ENCODE results near the gene ATP2C2.

Gene ATP2C2

DNA sequence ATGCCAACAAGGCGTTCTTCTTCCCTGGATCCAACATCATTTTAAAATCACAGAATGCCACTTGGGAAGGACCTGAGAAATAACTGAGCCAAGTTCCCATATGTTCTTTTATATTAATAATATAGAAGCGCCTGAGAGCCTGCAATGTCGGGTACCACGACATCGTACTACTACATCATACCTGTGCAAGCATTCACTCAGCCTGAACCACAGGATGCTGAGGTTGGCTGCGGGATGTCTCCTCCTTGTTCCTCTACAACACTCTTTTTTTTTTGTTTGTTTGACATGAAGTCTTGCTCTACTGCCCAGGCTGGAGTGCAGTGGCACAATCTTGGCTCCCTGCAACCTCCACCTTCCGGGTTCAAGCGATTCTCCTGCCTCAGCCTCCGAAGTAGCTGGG lies 2.1 kb upstream of the ATP2C2 start:
- in situ Hi-C loops (cut with MboI; ENCODE audit: low sequenced_read_pairs), result no loop called here

DNA sequence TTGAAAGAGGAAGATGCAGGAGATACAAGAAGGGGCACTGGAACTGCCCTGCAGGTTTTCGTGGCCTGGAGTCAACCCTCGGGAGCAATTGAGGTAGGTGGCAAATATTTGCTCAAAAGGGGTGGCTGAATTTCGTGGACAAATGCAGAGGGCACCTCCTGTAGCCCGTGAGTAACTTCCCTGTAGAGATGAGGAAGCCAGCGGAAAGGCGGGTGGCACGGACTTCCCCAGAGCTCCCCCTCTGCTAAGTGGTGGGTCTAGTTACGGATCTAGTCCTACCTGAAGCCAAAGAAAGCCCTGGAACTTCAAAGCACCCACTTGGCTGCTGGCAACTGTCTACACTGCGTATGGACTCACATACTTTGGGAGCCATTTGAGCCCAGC lies 1.0 kb upstream of the ATP2C2 start:
- in situ Hi-C loops (cut with MboI; ENCODE audit: low sequenced_read_pairs), result no loop called here

DNA sequence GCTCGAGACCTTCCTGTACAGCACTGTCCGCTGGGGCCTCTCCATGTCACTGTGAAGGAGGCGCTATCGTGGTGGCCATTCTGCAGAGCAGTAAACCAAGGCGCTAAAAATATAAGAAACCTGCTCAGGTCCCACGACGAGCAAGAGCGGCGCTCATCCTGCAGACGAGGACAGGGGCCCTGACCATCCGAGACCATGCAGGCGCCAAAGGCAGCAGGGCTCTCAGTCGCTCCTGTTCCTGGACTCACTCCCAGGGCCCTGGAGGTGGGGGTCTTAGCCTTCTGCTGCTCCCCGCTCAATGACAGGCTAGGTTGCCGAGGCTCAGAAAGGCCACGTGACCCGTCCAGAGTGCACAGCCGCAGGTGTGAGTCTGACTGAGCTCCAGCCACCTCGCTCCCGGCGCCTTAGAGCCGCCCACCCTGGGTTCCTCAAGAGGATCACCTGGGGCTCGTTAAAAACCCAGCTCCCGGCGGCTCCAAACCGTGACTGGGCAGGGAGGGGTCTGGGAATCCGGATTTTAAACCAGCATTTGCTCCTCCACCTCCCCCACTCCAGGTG lies 509 bp upstream of the ATP2C2 start:
- in situ Hi-C loops (cut with MboI; ENCODE audit: low sequenced_read_pairs), result no loop called here

DNA sequence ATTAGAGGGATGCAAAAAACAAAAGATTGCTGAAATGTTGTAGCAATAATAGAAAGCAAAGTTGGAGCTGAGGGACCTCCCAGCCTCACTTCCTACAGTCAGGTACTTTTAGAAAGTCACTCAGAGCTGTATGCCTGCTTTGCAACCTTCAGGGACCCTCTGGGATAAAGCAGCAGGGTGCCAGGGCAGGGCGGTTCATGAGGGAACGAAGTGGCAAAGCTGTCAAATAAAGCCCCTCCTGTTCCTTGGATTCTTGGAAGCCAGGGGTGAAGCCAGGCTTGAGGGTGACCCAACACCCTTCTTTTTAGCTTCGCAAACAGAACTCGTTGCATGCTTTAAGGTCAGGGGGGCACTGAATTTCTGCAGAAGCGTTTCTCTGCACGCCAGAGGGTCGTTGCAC lies 767 bp downstream of the ATP2C2 start:
- in situ Hi-C loops (cut with MboI; ENCODE audit: low sequenced_read_pairs), result no loop called here

DNA sequence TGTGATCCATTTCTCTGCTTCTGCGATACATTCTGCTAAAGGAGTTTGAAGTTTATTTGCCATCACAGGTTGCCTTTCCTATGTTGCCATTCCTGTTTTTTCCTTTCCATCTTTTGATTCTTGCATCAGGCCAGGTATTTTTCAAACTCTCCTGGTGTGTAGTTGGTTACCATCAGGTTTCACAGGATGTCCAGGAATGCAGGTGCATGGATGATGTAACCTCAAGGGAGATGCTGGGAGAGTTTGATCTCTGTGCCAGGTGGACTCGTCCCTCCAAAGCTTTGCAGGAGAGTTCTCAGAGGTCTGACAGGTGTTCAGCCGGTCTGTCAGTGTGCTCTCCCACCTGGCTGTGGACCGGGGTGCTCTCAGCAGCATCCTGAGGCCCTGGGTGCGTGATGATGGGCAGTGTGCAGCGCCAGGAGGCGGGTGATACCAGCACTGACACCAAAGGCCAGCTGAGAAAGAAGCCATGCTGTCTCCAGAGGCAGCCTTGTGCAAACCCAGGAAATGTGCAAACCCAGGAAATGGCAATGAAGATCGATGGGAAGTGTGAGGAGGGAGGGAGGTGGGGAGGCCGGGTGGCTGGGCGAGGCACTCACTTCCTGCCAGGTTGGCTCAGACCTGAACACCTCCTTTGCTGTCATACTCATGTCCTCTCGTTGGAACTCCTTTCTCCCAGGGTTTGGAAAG lies 1.7 kb downstream of the ATP2C2 start:
- in situ Hi-C loops (cut with MboI; ENCODE audit: low sequenced_read_pairs), result no loop called here

DNA sequence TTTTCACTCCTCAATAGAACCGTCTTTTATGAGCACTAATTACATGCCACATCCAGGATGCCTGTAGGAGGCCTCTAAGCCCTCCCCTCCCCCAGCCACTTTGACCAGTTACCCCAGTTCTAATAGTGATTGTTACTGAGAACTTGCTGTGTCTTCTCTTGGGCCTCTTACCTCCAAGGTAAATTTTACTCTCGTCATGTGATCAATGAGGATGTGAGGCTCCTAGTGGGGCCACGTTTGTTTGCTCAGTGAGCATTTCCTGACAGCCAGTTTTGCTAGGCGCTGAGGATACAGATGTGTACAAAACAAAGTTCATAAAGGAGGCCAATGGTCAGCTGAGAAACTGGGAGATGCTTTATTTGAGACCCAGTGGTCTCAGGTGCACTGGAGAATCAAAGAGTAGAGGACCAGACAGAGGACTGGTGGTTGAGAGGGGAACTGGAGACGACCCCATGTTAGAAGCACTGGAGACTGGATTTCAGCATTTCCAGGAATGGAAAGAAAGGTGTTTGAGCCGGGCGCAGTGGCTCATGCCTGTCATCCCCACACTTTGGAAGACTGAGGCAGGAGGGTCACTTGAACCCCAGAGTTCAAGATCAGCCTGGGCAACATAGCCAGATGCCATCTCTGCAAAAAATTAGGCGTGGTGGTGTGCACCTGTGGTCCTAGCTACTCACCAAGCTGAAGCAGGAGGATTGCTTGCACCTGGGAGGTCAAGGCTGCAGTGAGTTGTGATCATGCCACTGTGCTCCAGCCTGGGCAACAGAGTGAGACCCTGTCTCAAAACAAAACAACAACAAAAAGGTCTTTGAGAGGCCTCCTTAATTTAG lies 2.6 kb downstream of the ATP2C2 start:
- in situ Hi-C loops (cut with MboI; ENCODE audit: low sequenced_read_pairs), result no loop called here

DNA sequence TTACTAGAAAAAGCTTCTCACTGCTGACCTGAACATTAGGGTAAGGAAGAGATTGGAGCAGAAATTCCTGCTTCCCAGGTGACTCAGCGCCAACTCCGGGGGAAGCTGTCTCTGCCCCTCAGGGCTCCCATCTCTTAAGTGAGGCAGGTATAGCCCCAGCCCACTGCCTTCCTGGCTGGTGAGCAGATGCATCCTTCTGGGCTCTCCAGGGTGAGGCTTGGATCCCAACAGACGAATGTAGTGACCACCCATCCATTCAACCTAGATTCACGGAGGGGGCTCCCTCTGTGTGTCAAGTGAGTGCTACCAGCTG lies 3.2 kb downstream of the ATP2C2 start:
- in situ Hi-C loops (cut with MboI; ENCODE audit: low sequenced_read_pairs), result no loop called here

DNA sequence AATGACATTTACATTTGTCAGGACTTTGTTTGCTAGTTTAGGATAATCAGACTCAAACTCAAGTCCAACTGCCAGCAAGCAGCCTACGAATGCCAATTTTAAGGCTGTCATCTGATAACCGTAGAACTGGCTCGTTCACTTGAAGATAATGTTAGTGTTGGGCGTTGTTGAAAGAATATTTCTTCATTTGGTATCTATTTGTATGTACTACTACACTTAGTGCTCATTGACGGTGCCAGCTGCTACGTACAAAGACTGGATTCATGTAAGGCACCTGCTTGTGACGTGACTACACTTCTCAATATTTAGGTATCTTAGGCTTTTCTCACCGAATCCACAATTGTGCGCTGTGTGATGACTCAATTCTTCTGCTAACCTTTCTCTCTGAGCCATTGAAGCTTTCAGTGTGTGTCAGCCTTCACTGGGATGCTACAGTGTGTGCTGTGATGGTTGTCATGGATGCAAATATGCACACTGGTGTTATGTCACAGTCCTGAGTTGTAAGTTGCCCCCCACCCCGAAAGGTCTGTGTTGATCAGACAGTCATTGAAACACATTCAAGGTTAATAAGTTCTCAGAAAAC lies 5.7 kb downstream of the ATP2C2 start:
- in situ Hi-C loops (cut with MboI; ENCODE audit: low sequenced_read_pairs), result no loop called here

DNA sequence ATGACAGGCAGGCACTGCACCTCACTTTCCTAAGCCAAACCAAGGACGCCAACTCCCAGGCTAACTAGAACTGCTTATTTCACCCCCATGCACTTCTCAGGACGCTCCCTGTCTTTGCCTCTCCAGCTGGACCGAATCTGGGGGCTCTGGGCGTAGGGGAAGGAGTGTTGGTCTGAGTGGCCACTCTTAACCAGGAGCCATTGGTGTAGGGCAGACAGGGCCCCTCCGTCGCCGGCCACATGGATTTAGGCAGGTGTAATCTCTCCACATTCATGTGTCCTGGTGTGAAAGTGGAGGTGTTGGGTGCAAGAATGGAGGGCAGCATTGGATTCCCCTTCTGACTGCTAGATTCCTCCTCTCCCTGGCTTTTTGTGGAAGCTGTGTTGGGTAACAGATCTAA lies 9.8 kb downstream of the ATP2C2 start:
- in situ Hi-C loops (cut with MboI; ENCODE audit: low sequenced_read_pairs), result no loop called here

DNA sequence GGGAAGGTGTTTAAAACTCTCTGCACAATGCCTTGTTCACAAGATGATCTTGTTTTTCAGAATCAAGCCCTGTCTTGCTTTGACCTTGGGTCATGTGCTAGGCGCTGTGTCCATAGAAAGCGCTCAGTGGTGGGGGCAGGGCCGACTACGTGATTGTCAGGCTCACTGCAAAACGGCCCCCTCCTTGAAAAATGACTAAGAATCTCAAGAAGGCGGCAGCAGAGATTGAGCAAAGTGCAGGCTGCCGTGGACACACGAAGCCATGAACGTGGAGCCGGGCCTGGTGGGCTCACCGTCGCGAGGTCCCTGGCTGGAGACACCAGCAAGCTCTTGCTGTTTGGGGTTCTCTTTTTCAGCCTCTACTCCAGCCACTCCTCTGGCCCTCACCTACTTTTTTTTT lies 10.2 kb downstream of the ATP2C2 start:
- in situ Hi-C loops (cut with MboI; ENCODE audit: low sequenced_read_pairs), result no loop called here

DNA sequence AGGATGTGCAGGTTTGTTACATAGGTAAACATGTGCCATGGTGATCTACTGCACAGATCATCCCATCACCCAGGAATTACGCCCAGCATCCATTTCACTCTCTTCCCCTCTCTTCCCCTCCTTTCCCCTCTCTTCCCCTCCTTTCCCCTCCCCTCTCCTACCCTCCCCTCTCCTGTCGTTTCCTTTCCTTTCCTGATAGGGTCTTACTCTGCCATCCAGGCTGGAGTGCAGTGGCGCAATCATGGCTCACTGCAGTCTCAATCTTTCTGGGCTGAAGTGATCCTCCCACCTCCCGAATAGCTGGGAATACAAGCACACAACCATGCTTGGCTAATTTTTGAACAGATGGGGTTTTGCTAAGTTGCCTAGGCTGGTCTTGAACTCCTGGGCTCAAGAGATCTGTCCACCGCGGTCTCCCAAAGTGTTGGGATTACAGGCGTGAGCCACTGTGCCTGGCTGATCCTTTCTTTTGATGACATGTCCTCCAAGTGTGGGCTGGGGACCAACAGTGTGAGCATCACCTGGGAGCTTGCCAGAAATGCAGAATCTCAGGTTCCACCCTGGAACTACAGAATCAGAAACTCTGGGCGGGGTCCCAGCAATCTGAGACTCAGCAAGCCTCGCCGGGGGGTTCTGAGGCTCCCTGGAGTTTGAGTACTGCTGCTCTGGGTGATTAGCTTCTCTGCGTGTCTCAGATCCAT lies 10.8 kb downstream of the ATP2C2 start:
- in situ Hi-C loops (cut with MboI; ENCODE audit: low sequenced_read_pairs), result no loop called here

DNA sequence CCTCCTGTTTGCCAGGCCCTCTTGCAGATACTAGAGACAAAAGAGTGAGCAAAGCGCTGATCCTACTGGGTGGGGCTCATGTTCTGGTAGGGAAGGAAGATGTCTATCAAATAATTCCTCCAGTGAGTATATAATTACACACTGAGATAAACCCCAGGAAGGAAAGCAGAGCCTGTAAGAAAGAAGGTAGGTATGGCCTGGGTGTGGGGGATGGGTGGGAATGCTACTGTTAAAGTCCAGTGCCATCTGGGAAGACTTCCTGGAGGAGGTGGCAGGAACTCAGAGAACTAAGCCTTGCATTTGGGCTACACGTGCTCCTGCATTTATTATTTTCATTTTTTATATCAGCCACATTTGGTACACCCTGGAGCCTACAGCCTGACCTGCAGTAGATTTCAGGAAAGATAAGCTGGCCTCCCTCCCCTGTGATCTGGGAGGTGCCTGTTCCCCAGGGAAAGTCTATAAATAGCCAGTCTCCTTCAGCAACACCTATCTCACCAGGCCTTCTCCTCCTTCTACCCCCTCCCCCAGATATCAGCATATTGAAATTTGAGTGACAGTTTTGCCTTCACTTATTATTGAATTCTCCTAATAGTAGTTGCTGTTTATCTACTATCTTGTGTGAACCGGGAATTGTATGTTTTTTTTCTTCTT lies 11.5 kb downstream of the ATP2C2 start:
- in situ Hi-C loops (cut with MboI; ENCODE audit: low sequenced_read_pairs), result no loop called here

DNA sequence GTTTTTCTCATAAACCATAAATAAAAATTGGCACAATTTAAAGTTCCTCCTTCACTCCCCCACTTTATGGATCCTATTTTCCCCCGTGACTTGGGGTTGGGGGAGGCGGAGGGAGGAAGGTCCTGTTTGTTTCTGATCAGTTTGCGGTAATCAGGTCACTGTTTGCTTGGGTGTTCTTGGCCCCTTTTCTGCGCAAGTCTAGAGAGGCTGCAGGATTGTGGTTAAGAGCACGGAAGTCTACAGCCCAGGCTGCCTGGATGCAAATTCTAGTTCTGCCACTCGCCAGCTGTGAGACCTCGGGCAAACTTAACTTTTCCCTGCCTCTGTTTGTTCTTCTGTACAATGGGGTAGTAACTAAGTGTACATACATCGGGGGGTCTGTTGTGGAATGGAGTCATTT lies 12.1 kb downstream of the ATP2C2 start:
- in situ Hi-C loops (cut with MboI; ENCODE audit: low sequenced_read_pairs), result no loop called here

DNA sequence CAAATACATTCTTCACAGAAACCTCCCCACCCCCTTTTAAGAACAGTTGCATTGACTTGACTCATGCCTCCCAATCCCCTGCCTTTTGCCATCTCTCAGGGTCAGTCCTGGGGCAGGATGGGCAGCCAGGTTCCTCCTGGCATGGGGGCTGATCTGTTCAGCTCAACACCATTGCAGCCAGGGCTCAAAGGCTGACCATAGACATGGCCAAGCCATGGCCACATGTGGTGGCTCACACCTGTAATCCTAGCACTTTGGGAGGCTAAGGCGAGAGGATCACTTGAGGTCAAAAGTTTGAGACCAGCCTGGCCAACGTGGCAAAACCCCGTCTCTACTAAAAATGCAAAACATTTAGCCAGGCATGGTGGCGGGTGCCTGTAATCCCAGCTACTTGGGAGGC lies 14.1 kb downstream of the ATP2C2 start:
- in situ Hi-C loops (cut with MboI; ENCODE audit: low sequenced_read_pairs), result no loop called here

DNA sequence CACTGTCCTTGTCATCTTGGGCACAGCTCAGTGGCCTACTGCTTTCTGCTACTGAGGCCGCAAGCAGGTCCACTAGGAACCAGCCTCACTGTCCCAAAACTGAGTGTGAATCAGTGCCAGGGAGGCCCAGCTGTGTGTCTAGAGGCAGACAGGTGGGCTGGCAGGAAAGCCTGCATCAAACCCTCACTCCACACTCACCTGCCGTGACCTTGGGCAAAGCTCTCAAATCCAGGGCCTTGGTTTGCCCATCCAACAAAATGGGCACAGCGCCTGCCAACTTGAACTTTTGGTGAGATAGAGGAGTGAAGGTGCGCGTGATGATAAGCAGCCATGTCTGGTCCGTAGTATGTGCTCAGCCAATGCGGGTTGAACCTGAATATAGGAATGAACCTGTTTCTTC lies 14.8 kb downstream of the ATP2C2 start:
- in situ Hi-C loops (cut with MboI; ENCODE audit: low sequenced_read_pairs), result no loop called here

DNA sequence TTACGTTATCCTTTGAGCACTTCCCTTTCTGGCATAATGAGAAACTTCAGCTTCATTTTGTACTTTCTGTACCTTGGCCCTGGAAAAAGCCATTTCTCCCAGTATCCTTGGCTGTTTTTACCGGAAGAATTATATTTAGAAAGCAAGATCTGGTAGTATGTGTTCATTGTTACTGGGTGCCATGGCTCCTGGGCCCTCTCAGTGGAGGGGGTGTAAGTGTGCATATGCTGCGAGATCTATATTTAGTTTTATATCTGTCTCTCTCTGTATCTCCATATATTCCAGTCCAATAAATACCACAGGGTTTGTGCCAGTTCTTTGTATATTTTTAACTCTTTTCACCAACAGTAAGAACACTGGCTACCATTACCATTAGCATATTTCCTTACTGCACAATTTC lies 17.7 kb downstream of the ATP2C2 start:
- in situ Hi-C loops (cut with MboI; ENCODE audit: low sequenced_read_pairs), result no loop called here

DNA sequence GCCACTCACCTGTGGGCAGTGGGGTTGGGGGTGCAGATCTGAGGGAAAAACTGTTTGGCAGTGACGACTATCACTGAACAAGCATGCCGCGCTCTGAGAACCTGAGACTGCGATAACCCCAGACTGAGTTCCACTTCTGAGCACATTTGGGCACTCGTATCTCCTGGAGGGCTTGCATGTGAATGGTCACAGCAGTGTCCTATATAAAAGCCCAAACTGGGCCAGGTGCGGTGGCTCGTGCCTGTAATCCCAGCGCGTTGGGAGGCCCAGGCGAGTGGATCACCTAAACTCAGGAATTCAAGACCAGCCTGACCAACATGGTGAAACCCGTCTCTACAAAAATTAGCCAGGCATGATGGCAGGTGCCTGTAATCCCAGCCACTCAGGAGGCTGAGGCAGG lies 18.7 kb downstream of the ATP2C2 start:
- in situ Hi-C loops (cut with MboI; ENCODE audit: low sequenced_read_pairs), result no loop called here

DNA sequence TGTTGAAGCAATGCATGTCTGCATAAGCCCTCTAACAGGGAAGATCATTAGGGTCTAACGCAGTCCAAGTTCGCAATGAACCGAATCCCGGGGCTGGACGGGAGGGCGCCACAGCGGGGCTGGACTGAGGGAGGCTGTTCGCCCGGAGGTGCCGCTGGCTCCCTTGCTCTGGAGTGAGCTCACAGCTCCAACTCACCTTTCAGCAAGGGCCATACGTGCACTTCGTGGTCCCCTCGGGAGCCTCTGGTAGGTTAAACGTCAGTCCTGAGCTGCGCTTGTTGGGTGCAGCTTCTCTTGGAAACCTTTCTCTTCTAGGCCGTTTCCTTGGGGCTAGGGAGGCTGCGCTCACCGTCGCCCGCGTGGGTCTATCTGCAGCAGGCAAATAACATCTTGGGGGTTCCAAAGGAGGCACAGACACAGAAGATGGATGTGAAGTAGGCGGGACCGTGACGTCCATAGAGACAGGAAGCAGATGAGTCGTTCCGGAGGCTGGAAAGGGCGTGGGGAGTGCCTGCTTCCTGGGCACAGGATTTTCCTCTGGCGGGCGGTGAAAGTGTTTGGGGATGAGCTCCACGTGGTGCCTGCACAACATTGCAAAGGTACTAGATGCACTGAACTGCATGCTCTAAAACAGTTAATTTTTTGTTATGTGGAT lies 21.9 kb downstream of the ATP2C2 start:
- in situ Hi-C loops (cut with MboI; ENCODE audit: low sequenced_read_pairs), result no loop called here

DNA sequence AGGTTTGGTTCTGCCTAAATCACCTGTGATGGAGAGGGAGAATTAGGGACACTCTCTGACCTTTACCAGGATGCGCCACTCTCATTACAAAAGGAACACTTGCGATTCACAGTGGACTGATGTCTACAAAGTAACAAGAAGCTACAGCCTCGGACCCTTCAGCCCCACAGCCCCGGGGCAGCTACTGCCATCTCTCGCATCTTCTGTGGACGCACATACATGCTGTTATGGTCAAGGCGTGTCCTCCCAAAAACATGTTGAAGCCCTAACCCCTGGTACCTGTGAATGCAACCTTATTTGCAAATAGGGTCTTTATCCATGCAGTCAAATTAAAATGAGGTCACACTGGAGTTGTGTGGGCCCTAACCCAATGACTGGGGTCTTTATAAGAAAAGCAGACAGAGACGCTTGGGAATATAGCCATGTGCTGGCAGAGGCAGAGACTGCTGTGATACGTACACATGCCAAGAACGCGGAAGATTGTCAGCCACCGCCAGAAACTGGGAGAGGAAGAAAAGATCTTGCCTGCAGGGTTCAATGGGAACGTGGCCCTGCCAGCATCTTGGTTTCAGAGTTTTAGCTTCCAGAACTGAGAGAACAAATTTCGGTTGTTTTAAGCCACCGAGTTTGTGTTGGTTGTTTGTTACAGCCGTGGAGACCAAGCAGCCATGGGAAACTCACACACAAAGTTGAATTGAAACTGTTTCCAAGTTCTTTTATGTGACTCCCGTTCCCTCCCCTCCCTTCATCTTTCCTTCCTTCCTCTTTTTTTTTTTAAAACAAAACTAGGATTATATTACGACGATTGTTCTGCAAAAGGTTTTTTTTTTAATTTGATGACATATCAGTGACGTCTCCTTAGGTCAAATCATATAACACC lies 23.1 kb downstream of the ATP2C2 start:
- in situ Hi-C loops (cut with MboI; ENCODE audit: low sequenced_read_pairs), result no loop called here

DNA sequence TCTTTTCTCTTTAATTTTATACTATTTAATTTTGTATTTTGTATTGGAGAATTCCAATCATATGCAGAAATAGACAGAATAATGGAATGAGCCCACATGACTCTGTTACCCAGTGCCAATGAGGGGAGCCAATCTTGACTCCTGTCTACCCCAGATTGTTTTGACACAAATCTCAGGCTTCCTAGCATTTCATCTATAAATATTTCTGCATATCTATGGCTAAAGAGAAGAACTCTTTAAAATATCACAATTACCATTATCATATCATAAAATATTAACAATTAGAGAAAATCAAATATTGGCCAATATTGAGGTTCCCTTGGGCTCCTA lies 23.7 kb downstream of the ATP2C2 start:
- in situ Hi-C loops (cut with MboI; ENCODE audit: low sequenced_read_pairs), result no loop called here
